AG09309 (cell line): ENCODE results near the gene ACSF3.

ENCODE experiments used
- DNase-seq: peaks from one replicate; pipeline ENCODE4 v3.0.0-alpha.2; 2010; ENCODE audit warnings: low read depth
- H3K4me3 ChIP-seq: 2 replicates; pipeline ENCODE4 v1.5.1; 2011; ENCODE audit warnings: mild to moderate bottlenecking, low read depth, low read length, moderate library complexity; ENCODE audit not compliant: control insufficient read depth
- TF ChIP-seq, protein P1 (sequence below): IDR thresholded peaks from 2 replicates; pipeline ENCODE4 v1.5.1; 2011; ENCODE audit warnings: mild to moderate bottlenecking, low read depth, low read length, inconsistent platforms; ENCODE audit not compliant: insufficient read depth, control insufficient read depth; ENCODE audit errors: missing control alignments

ACSF3 gene

DNA sequence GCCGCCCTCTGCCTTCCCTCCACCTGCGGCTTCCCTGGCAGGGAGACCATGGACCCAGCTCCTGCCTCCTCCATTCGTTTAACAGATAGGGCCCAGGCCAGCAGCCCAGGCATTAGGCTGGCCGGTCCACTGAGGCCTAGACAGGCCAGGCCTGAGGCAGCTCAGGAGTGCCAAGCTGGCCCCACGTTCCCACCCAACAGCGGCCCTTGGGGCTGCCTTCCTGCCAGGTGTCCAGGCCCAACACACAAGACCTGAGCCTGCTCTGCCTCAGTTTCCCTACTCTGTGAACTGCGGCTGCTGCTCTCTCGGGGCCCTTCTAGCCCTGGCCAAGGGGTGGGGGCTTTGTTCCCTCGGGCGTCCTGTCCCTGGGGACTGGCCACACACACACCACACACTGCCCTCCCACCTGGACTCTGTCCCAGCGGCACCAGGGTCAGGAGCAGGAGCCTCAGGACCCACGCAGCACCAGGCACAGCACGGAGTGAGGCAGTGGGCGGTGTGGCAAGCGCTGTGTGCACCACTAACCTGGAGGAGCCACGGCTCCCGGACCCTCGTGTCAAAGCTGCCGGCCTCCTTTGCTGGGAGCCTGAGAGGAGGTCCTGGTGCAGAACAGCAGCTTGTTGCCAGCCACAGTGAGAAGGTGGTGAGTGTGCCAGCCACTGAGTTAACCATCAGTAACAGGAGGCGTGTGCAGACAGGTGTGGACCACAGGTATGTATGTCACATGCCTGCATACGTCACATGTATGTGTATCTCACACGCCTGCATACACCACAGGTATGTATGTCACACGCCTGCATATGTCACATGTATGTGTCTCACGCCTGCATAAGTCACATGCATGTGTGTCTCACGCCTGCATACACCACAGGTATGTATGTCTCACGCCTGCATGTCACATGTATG, 63.3 kb downstream of the ACSF3 start:
- DNase-seq = no peak
- TF ChIP-seq, protein P1, sequence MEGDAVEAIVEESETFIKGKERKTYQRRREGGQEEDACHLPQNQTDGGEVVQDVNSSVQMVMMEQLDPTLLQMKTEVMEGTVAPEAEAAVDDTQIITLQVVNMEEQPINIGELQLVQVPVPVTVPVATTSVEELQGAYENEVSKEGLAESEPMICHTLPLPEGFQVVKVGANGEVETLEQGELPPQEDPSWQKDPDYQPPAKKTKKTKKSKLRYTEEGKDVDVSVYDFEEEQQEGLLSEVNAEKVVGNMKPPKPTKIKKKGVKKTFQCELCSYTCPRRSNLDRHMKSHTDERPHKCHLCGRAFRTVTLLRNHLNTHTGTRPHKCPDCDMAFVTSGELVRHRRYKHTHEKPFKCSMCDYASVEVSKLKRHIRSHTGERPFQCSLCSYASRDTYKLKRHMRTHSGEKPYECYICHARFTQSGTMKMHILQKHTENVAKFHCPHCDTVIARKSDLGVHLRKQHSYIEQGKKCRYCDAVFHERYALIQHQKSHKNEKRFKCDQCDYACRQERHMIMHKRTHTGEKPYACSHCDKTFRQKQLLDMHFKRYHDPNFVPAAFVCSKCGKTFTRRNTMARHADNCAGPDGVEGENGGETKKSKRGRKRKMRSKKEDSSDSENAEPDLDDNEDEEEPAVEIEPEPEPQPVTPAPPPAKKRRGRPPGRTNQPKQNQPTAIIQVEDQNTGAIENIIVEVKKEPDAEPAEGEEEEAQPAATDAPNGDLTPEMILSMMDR = no peak
- no peak overlapping the region for H3K4me3 ChIP-seq

DNA sequence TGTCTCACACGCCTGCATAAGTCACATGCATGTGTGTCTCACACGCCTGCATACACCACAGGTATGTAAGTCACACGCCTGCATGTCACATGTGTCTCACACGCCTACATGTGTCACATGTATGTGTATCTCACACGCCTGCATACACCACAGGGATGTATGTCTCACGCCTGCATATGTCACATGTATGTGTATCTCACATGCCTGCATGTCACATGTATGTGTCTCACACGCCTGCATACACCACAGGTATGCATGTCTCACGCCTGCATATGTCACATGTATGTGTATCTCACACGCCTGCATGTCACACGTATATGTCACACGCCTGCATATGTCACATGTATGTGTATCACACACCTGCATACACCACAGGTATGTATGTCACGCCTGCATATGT, 64.1 kb downstream of the ACSF3 start:
- DNase-seq = no peak
- TF ChIP-seq, protein P1 = no peak
- H3K4me3 ChIP-seq = no peak overlapping the region

DNA sequence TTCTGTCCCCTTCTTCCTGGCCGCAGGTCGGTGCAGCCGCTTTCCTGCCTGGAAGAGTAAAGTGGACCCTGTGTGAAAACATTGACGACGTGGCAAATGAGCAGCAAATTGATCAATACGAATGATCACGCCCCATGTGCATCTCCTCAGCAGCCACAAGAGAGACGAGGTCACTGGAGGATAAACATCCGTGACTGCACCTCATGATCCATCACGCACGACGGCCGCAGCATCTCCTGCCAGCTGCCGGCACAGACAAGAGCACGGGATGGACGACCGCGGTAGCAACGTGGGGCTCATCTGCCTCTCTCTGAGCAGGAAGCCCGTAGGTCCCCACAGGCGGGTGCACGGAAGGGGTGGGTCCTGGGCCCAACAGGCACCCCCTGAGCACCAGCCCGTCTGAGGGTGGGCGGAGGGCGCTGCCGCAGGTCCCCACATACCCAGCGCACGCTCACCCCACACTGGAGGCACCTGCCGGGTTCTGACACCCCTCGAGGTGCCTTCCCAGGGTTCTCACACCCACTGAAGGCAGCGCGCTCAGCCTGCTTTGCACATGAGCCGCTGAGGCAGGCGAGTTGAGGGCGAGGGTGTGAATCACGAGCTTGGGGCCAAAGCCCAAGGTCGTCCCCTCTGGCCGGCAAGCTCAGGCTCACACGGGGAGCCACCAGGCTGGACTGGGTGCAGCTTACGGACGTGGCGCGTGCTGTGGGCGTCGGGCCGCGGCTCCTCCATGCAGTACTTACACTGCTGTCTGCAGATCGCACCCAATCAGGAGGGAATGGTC, 65.6 kb downstream of the ACSF3 start:
- TF ChIP-seq, protein P1 = no peak

DNA sequence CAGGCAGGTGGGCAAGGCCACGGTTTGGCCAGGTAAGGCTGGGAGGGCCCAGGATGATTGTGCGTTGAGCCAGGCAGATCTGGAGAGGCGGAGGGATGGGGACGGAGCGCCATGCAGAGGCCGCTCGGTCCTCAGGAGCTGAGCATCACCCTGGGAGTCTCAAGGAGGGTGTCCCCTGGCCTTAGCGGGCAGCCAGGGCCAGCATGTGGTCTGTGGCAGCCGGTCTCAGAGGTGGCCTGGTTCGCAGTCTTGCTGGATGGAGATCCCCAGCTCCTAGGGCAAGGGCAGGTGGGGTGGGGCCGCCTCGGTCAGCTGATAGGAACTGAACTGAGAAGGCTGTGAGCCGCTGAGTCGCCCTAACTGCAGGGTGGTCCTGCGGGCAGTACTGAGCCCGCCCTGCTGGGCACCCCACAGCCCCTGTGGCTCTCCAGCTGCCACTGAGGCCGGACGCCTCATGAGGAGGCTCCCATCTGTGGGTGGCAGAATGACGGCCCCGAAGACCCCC, 66.2 kb downstream of the ACSF3 start:
- no peak for DNase-seq
- TF ChIP-seq, protein P1 = no peak
- no peak overlapping the region for H3K4me3 ChIP-seq

More for the DNA sequence above, 65.6 kb downstream of the ACSF3 start:
- no peak for DNase-seq
- H3K4me3 ChIP-seq = no peak overlapping the region

DNA sequence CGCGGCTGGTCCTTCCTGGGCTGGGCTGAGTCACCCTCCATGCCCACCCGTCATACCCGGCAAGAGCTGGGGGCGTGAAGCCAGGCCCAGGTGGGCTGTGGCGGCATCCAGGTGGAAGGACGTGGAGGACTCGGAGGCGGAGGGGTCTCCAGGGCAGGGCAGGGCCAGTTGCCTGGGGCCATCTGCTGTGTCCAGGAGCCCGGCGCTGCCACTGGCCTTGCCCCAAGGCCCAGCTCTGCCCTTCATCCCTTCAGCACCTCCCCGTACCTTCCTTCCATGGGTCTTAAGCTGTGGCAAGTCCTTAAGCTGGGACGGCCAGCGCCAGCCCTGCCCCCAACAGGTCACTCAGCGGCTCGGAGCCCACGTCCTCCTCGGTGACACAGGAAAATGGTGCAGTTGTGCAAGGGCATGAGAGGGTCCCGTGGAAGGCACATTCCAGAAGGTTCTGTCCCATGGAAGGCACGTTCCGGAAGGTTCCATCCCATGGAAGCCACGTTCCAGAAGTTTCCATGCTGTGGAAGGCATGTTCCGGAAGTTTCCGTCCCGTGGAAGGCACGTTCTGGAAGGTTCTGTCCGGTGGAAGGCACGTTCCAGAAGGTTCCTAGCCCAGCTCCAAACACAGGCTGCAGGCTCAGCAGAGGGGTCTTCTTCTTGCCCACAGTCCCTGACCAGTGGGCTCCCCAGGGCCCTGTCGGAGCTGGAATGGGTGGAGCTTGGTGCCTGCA, 67.5 kb downstream of the ACSF3 start:
- H3K4me3 ChIP-seq = no peak overlapping the region
- TF ChIP-seq, protein P1 = no peak
- DNase-seq = no peak
